ENCODE measurements around the gene NMBR.

Gene NMBR

GRCh38 chr6:142187209-142187608, 40.3 kb upstream of the NMBR start:
- peak; percentile 78 for DNase-seq (ENCODE audit: low read depth, low spot score)
- no peak overlapping the region for H3K4me3 ChIP-seq (ENCODE audit: low read depth, low read length)
- in situ Hi-C loops (cut with HindIII; ENCODE audit: low sequenced_read_pairs), result no loop called here
- TF ChIP-seq, protein P1, sequence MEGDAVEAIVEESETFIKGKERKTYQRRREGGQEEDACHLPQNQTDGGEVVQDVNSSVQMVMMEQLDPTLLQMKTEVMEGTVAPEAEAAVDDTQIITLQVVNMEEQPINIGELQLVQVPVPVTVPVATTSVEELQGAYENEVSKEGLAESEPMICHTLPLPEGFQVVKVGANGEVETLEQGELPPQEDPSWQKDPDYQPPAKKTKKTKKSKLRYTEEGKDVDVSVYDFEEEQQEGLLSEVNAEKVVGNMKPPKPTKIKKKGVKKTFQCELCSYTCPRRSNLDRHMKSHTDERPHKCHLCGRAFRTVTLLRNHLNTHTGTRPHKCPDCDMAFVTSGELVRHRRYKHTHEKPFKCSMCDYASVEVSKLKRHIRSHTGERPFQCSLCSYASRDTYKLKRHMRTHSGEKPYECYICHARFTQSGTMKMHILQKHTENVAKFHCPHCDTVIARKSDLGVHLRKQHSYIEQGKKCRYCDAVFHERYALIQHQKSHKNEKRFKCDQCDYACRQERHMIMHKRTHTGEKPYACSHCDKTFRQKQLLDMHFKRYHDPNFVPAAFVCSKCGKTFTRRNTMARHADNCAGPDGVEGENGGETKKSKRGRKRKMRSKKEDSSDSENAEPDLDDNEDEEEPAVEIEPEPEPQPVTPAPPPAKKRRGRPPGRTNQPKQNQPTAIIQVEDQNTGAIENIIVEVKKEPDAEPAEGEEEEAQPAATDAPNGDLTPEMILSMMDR (IDR thresholded peaks at IDR 0.05; ENCODE audit: low read depth, low read length), result no peak

DNA sequence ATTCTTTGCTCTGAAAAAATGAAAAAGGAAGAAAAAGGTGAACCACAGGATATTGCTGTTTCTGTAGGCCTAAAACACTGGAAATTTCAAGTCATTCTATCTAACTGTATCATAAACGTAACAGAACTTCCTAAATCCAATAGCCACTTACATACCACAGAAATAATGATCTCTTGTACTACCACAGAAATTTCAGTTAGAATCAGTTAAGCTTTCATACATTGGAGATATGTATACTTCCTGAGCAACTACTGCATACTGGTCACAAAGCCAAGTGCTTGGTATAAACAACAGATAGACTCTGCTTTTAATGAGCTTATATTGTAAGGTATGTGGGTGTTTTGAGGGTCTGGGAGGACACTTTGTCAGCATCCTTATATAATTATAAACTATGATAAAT, 38.7 kb upstream of the NMBR start:
- H3K4me3 ChIP-seq (ENCODE audit: low read depth, low read length), result no peak overlapping the region
- no peak for DNase-seq (ENCODE audit: low read depth, low spot score)
- TF ChIP-seq, protein P1 (IDR thresholded peaks at IDR 0.05; ENCODE audit: low read depth, low read length), result no peak
- in situ Hi-C loops (cut with HindIII; ENCODE audit: low sequenced_read_pairs), result no loop called here

DNA sequence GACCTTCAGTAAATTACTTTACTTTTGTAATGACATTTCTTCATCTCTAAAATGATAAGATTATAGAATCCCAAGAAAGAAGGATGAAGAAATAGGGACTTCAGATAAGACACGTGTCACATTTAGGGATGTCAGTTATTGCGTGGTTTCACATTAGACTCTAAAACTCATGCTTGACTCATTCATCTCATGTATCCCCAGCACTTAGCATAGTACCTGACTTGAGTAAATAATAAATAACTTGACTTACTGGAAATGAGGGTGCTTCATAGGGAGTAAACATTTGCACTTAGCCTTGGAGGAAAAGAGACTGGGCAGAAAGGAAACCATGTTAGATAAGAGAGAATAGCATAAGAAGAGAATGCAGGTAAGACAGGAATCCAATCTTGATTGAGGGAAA, 37.4 kb upstream of the NMBR start:
- no peak overlapping the region for H3K4me3 ChIP-seq (ENCODE audit: low read depth, low read length)
- TF ChIP-seq, protein P1 (IDR thresholded peaks at IDR 0.05; ENCODE audit: low read depth, low read length), result no peak
- no peak for DNase-seq (ENCODE audit: low read depth, low spot score)
- in situ Hi-C loops (cut with HindIII; ENCODE audit: low sequenced_read_pairs), result no loop called here

GRCh38 chr6:142183351-142183750, 36.4 kb upstream of the NMBR start:
- no peak for DNase-seq (ENCODE audit: low read depth, low spot score)
- no peak overlapping the region for H3K4me3 ChIP-seq (ENCODE audit: low read depth, low read length)
- TF ChIP-seq, protein P1 (IDR thresholded peaks at IDR 0.05; ENCODE audit: low read depth, low read length), result no peak
- in situ Hi-C loops (cut with HindIII; ENCODE audit: low sequenced_read_pairs), result no loop called here

DNA sequence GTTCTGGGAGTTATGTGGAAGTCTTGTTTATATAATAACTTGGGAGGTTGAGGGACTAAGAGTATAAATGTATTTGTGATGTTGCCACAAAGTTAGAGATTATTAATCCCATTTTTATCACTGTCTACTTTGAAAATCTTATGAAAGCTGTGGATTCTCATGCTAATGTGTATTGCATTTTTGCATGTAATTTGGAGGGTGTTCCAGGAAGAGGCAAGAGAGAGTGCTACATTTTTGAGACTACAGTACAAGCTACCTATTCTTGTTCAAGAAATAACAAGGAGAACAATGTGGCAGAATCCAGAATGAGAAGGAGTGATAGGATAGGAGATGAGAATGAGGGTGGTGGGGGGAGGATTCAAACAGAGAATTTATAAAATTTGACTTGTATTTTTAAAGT, 35.1 kb upstream of the NMBR start:
- no peak overlapping the region for H3K4me3 ChIP-seq (ENCODE audit: low read depth, low read length)
- DNase-seq (ENCODE audit: low read depth, low spot score), result no peak
- TF ChIP-seq, protein P1 (IDR thresholded peaks at IDR 0.05; ENCODE audit: low read depth, low read length), result no peak
- in situ Hi-C loops (cut with HindIII; ENCODE audit: low sequenced_read_pairs), result no loop called here

DNA sequence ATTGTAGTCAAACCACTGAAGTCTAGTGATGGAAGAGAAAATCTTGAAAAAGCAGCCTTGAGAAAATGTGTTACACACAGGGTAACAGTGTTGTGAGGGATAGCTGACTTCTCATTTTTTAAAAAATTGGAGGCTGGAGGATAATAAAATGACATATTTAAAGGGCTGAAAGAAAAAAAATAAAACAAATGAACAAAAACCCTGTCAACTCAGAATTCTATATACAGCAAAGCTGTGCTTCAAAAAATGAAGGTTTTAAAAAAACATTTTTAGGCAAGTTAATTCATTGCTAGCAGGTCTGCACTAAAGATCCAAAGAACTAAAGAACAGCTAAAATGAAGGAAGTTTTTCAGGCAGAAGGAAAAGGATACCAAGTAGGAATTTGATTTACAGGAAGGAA, 31.2 kb upstream of the NMBR start:
- TF ChIP-seq, protein P1 (IDR thresholded peaks at IDR 0.05; ENCODE audit: low read depth, low read length), result no peak
- no peak overlapping the region for H3K4me3 ChIP-seq (ENCODE audit: low read depth, low read length)
- DNase-seq (ENCODE audit: low read depth, low spot score), result no peak
- in situ Hi-C loops (cut with HindIII; ENCODE audit: low sequenced_read_pairs), result no loop called here

- TF ChIP-seq, protein P1 (IDR thresholded peaks at IDR 0.05; ENCODE audit: low read depth, low read length), result no peak
- in situ Hi-C loops (cut with HindIII; ENCODE audit: low sequenced_read_pairs), result no loop called here
- H3K4me3 ChIP-seq (ENCODE audit: low read depth, low read length), result no peak overlapping the region
- no peak for DNase-seq (ENCODE audit: low read depth, low spot score)
These were observed 27.8 kb upstream of the NMBR start for GRCh38 chr6:142174703-142175102.
